Kasumi-1 (cell line): ENCODE results near the gene MACF1.

ENCODE experiments used
- DNase-seq, 2 experiments: peaks; one replicate each; lab custom pipeline; 2025; lab: John Stamatoyannopoulos, UW

The MACF1 gene

GRCh38 chr1:39261712-39262221, 57.3 kb downstream of the MACF1 start:
- peak; percentile 31 to 47 for DNase-seq

GRCh38 chr1:39262802-39263201, 58.3 kb downstream of the MACF1 start:
- no peak for DNase-seq

- DNase-seq: peak in 1 of 2 experiments; percentile 41
Measured at GRCh38 chr1:39266269-39266668, 61.8 kb downstream of the MACF1 start.

- no peak for DNase-seq
Measured at GRCh38 chr1:39266792-39267191, 62.3 kb downstream of the MACF1 start.

GRCh38 chr1:39268112-39268581, 63.7 kb downstream of the MACF1 start:
- DNase-seq: no peak

GRCh38 chr1:39268906-39269305, 64.4 kb downstream of the MACF1 start:
- no peak for DNase-seq

- no peak for DNase-seq
Measured at GRCh38 chr1:39269349-39269748, 64.9 kb downstream of the MACF1 start.

GRCh38 chr1:39269791-39270342, 65.4 kb downstream of the MACF1 start:
- no peak for DNase-seq

- no peak for DNase-seq
Measured at GRCh38 chr1:39270368-39270767, 65.9 kb downstream of the MACF1 start.

- DNase-seq: no peak
Measured at GRCh38 chr1:39272027-39272797, 67.7 kb downstream of the MACF1 start.

GRCh38 chr1:39272798-39273469, 68.4 kb downstream of the MACF1 start:
- DNase-seq: no peak

GRCh38 chr1:39275836-39276507, 71.5 kb downstream of the MACF1 start:
- no peak for DNase-seq

- no peak for DNase-seq
Measured at GRCh38 chr1:39277879-39278278, 73.4 kb downstream of the MACF1 start.

GRCh38 chr1:39282537-39283216, 78.2 kb downstream of the MACF1 start:
- no peak for DNase-seq

GRCh38 chr1:39283858-39284257, 79.4 kb downstream of the MACF1 start:
- DNase-seq: no peak

- no peak for DNase-seq
Measured at GRCh38 chr1:39287541-39287940, 83.0 kb downstream of the MACF1 start.

GRCh38 chr1:39288735-39289465, 84.4 kb downstream of the MACF1 start:
- DNase-seq: no peak

GRCh38 chr1:39292401-39292800, 87.9 kb downstream of the MACF1 start:
- DNase-seq: no peak

GRCh38 chr1:39293375-39294070, 89.0 kb downstream of the MACF1 start:
- DNase-seq: no peak

- DNase-seq: no peak
Measured at GRCh38 chr1:39294531-39294930, 90.0 kb downstream of the MACF1 start.
